Measurements from ENCODE around the gene FABP3.

Gene FABP3

GRCh38 chr1:31364561-31365250, 8.2 kb downstream of the FABP3 start:
- TF ChIP-seq, protein P1, sequence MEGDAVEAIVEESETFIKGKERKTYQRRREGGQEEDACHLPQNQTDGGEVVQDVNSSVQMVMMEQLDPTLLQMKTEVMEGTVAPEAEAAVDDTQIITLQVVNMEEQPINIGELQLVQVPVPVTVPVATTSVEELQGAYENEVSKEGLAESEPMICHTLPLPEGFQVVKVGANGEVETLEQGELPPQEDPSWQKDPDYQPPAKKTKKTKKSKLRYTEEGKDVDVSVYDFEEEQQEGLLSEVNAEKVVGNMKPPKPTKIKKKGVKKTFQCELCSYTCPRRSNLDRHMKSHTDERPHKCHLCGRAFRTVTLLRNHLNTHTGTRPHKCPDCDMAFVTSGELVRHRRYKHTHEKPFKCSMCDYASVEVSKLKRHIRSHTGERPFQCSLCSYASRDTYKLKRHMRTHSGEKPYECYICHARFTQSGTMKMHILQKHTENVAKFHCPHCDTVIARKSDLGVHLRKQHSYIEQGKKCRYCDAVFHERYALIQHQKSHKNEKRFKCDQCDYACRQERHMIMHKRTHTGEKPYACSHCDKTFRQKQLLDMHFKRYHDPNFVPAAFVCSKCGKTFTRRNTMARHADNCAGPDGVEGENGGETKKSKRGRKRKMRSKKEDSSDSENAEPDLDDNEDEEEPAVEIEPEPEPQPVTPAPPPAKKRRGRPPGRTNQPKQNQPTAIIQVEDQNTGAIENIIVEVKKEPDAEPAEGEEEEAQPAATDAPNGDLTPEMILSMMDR (IDR thresholded peaks at IDR 0.05; ENCODE audit: insufficient read depth, low read depth, low read length, missing control alignments) = no peak
- H3K4me3 ChIP-seq (ENCODE audit: low read depth, low read length) = no peak overlapping the region
- no peak for DNase-seq (ENCODE audit: low read depth)

DNA sequence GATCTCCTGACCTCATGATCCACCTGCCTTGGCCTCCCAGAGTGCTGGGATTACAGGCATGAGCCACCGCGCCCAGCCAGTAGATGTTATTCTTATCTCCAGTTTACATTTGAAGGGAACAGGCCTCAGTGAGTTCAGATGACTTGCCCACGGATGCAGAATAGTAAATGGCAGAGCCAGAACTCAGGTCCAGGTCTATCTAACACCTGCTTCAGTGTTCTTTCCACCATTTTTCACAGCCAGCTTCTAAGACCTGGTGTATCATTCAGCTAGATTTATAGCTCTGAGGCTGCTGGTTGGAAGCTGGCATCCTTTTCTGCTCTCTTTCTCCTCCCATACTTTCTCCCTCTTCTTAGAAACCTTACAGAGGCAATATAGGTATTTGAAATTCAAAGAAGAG, 10.8 kb downstream of the FABP3 start:
- H3K4me3 ChIP-seq (ENCODE audit: low read depth, low read length) = no peak overlapping the region
- no peak for DNase-seq (ENCODE audit: low read depth)
- TF ChIP-seq, protein P1 (IDR thresholded peaks at IDR 0.05; ENCODE audit: insufficient read depth, low read depth, low read length, missing control alignments) = no peak

DNA sequence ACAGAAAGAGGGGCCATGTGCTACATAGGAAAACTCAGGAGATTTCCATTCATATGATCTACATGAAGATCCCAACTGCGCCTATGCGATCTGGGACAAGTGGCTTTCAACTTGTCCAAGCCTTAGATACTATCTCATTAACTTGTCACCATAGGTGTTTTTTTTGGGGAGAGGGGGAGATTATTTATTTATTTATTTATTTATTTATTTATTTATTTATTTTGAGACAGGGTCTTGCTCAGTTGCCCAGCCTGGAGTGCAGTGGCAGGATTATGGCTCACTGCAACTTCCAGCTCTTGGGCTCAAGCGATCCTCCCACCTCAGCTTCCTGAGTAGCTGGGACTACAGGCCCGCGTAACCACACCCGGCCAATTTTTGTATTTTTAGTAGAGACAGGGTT, 11.3 kb downstream of the FABP3 start:
- TF ChIP-seq, protein P1 (IDR thresholded peaks at IDR 0.05; ENCODE audit: insufficient read depth, low read depth, low read length, missing control alignments) = no peak
- DNase-seq (ENCODE audit: low read depth) = no peak
- H3K4me3 ChIP-seq (ENCODE audit: low read depth, low read length) = no peak overlapping the region

- TF ChIP-seq, protein P1 (IDR thresholded peaks at IDR 0.05; ENCODE audit: insufficient read depth, low read depth, low read length, missing control alignments) = no peak
- DNase-seq (ENCODE audit: low read depth) = no peak
- H3K4me3 ChIP-seq (ENCODE audit: low read depth, low read length) = no peak overlapping the region
Observed at GRCh38 chr1:31356427-31356826, 16.4 kb downstream of the FABP3 start.

DNA sequence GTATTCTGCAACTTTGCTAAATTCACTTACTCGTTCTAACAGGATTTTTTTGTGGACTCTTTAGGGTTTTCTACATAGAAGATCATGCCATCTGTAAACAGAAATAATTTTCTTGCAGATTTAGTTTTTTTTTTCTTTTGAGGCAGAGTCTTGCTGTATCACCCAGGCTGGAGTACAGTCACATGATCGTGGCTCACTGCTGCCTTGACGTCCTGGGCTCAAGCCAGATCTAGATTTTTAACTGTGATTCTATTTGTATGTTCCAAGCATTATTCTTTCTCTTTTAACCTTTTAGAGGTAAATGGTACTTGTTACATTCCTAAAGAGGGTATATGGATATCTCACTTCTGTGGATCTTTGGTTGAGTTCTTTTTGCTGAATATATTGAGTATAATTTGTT, 18.6 kb downstream of the FABP3 start:
- TF ChIP-seq, protein P1 (IDR thresholded peaks at IDR 0.05; ENCODE audit: insufficient read depth, low read depth, low read length, missing control alignments) = no peak
- DNase-seq (ENCODE audit: low read depth) = no peak
- no peak overlapping the region for H3K4me3 ChIP-seq (ENCODE audit: low read depth, low read length)

GRCh38 chr1:31348449-31348848, 24.4 kb downstream of the FABP3 start:
- no peak overlapping the region for H3K4me3 ChIP-seq (ENCODE audit: low read depth, low read length)
- DNase-seq (ENCODE audit: low read depth) = no peak
- TF ChIP-seq, protein P1 (IDR thresholded peaks at IDR 0.05; ENCODE audit: insufficient read depth, low read depth, low read length, missing control alignments) = no peak

DNA sequence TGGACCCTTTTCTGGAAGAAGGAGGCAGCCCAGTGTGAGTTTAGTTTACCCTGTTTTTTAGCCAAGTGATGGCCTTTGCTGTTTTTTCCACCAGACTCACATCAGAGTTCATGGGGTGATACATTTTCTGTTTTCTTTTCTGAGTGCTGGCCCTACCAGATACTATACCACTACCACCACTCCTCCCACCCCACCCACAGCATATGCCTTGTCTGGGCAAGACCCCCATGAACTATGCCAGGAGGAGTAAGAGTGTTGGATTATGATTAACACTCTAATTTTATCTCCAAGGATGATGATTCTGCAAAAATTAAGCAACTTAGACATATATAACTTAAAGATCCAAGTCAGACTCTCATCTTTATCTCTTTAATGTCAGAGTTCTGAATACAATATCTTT, 26.1 kb downstream of the FABP3 start:
- no peak overlapping the region for H3K4me3 ChIP-seq (ENCODE audit: low read depth, low read length)
- TF ChIP-seq, protein P1 (IDR thresholded peaks at IDR 0.05; ENCODE audit: insufficient read depth, low read depth, low read length, missing control alignments) = no peak
- DNase-seq (ENCODE audit: low read depth) = no peak

Data from GM12865 (cell line).